ENCODE results near the gene NUP54.

NUP54 gene

GRCh38 chr4:76084542-76084941 lies 63.7 kb downstream of the NUP54 start:
- no peak overlapping the region for H3K9ac ChIP-seq (ENCODE audit: low read depth, low read length)
- ATAC-seq (ENCODE audit: insufficient read depth, low read depth) (no peak), DNase-seq (no peak)
- H2AFZ ChIP-seq (ENCODE audit: low read depth, low read length), result no peak overlapping the region
- peaks cover 11% of the 10 kb centered on the region for H3K27me3 ChIP-seq (ENCODE audit: insufficient read depth, low read length, poor library complexity)
- no peaks in the 10 kb centered on the region for H3K36me3 ChIP-seq (ENCODE audit: insufficient read depth, low read length)
- no peak overlapping the region for H3K27ac ChIP-seq (ENCODE audit: low read length)
- H4K20me1 ChIP-seq (ENCODE audit: insufficient read depth, low read length), result no peaks in the 10 kb centered on the region
- no peaks in the 10 kb centered on the region for H3K79me2 ChIP-seq (ENCODE audit: insufficient read depth, low read length)
- no peaks in the 10 kb centered on the region for H3K9me3 ChIP-seq (ENCODE audit: insufficient read depth, low read length, severe bottlenecking)
- TF ChIP-seq, protein P1, sequence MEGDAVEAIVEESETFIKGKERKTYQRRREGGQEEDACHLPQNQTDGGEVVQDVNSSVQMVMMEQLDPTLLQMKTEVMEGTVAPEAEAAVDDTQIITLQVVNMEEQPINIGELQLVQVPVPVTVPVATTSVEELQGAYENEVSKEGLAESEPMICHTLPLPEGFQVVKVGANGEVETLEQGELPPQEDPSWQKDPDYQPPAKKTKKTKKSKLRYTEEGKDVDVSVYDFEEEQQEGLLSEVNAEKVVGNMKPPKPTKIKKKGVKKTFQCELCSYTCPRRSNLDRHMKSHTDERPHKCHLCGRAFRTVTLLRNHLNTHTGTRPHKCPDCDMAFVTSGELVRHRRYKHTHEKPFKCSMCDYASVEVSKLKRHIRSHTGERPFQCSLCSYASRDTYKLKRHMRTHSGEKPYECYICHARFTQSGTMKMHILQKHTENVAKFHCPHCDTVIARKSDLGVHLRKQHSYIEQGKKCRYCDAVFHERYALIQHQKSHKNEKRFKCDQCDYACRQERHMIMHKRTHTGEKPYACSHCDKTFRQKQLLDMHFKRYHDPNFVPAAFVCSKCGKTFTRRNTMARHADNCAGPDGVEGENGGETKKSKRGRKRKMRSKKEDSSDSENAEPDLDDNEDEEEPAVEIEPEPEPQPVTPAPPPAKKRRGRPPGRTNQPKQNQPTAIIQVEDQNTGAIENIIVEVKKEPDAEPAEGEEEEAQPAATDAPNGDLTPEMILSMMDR (IDR thresholded peaks at IDR 0.05; ENCODE audit: borderline replicate concordance, extremely low read depth, low read length, poor library complexity, severe bottlenecking), result no peak
- no peak for TF ChIP-seq EZH2 (IDR thresholded peaks at IDR 0.05; ENCODE audit: borderline replicate concordance, low read depth, low read length, severe bottlenecking)
- no peak overlapping the region for H3K4me2 ChIP-seq (ENCODE audit: insufficient read depth, low read length)
- H3K4me1 ChIP-seq (ENCODE audit: insufficient read depth, low read length), result no peaks in the 10 kb centered on the region
- no peak overlapping the region for H3K4me3 ChIP-seq (ENCODE audit: low read depth in 1 of 2, low read length in 2 of 2)

DNA sequence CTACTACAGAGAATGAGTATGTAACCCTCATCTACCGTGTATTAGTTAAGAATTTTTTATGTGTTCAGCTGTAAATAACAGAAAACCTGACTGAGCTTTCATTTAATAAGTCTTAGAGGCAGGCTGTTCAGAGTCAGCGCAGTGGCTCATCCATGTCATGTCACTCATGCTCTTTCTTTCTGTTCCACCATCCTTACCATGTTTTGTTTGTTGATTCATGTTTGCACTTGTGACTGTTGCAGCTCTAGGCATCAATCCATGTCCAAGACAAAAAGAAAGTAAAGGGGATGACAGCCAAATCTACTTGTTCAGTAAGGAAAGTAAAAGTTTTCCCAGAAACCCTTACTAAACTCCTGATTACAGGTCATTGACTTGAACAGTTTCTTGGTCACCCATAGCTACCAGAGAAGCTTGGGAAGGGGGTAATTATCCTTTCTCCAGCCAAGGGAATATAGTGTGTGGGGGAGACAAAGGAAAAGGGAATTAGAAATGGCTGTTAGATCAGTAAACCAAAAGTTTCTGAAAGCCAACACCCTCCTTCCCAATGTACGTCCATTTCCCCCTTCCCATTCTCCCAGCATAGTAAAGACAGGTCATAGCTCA lies 64.7 kb downstream of the NUP54 start:
- Histone ChIP-seq H4K20me1 (ENCODE audit: insufficient read depth, low read length) (no peaks in the 10 kb centered on the region), H3K27ac (ENCODE audit: low read length) (no peak overlapping the region), H3K9ac (ENCODE audit: low read depth, low read length) (no peak overlapping the region), H2AFZ (ENCODE audit: low read depth, low read length) (no peak overlapping the region), H3K9me3 (ENCODE audit: insufficient read depth, low read length, severe bottlenecking) (no peaks in the 10 kb centered on the region), H3K36me3 (ENCODE audit: insufficient read depth, low read length) (no peaks in the 10 kb centered on the region), H3K27me3 (ENCODE audit: insufficient read depth, low read length, poor library complexity) (peaks cover 14% of the 10 kb centered on the region), H3K79me2 (ENCODE audit: insufficient read depth, low read length) (no peaks in the 10 kb centered on the region), H3K4me3 (ENCODE audit: low read depth in 1 of 2, low read length in 2 of 2) (no peak overlapping the region), H3K4me2 (ENCODE audit: insufficient read depth, low read length) (no peak overlapping the region), H3K4me1 (ENCODE audit: insufficient read depth, low read length) (no peaks in the 10 kb centered on the region)
- no peak for ATAC-seq (ENCODE audit: insufficient read depth, low read depth)
- DNase-seq, result no peak
- TF ChIP-seq, protein P1 (IDR thresholded peaks at IDR 0.05; ENCODE audit: borderline replicate concordance, extremely low read depth, low read length, poor library complexity, severe bottlenecking), result no peak
- TF ChIP-seq EZH2 (IDR thresholded peaks at IDR 0.05; ENCODE audit: borderline replicate concordance, low read depth, low read length, severe bottlenecking), result no peak

DNA sequence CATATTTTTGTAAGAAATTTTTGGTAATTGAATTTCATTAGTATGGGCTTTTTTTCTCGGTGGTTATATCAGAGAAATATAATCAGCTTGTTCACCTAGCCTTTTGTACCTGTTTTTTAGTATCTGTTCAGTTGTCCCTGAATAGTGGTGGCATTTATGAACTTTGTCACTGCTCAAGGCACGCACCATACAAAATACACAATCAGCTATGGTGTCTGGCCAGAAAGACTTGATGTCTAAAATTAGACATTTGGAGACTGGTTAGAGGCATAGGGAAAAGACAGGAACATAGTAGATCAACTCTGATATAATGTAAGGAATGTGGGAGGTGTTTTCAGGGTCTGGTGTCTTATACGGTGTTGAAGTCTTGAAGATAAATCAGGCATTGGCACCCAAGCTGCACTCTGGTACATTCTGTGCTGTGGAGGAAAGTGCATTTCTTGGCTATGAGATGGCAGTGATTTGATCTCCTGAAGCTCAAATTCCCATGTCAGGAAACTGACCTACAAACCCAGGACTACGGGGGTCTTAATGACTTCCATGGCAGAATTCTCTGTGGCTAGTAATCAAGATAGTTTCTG lies 70.1 kb downstream of the NUP54 start:
- Histone ChIP-seq H3K27ac (ENCODE audit: low read length) (no peak overlapping the region), H3K36me3 (ENCODE audit: insufficient read depth, low read length) (no peaks in the 10 kb centered on the region), H3K4me3 (ENCODE audit: low read depth in 1 of 2, low read length in 2 of 2) (no peak overlapping the region), H3K4me1 (ENCODE audit: insufficient read depth, low read length) (no peaks in the 10 kb centered on the region), H2AFZ (ENCODE audit: low read depth, low read length) (no peak overlapping the region), H3K27me3 (ENCODE audit: insufficient read depth, low read length, poor library complexity) (peaks cover 9% of the 10 kb centered on the region), H3K4me2 (ENCODE audit: insufficient read depth, low read length) (no peak overlapping the region), H4K20me1 (ENCODE audit: insufficient read depth, low read length) (no peaks in the 10 kb centered on the region), H3K9ac (ENCODE audit: low read depth, low read length) (no peak overlapping the region), H3K79me2 (ENCODE audit: insufficient read depth, low read length) (no peaks in the 10 kb centered on the region), H3K9me3 (ENCODE audit: insufficient read depth, low read length, severe bottlenecking) (no peaks in the 10 kb centered on the region)
- TF ChIP-seq EZH2 (IDR thresholded peaks at IDR 0.05; ENCODE audit: borderline replicate concordance, low read depth, low read length, severe bottlenecking), result no peak
- TF ChIP-seq, protein P1 (IDR thresholded peaks at IDR 0.05; ENCODE audit: borderline replicate concordance, extremely low read depth, low read length, poor library complexity, severe bottlenecking), result no peak
- DNase-seq (no peak), ATAC-seq (ENCODE audit: insufficient read depth, low read depth) (no peak)

Measured in DND-41 (cell line).